Endothelial cell of umbilical vein (primary cell): ENCODE results near the gene OLAH. TPM values are rescaled to one million over a fixed set of nuclear protein-coding genes. Genes with fewer than 3 reads are reported as not detected.
"Not testable (repeated sequence)": the region's sequence is repeated elsewhere in the genome, so short reads cannot be mapped to it uniquely, and the experiment has no call there.

Experiments used
- BruUV-seq: library from RNA; stranded (reverse); fragments of 400-500 nt; replicated peaks from 2 replicates; lab custom pipeline; 2021; lab: Mats Ljungman, UMichigan
- CTCF ChIA-PET: fragments of 300-600, 350-600 bp; sonication (Branson Sonifier 250); formaldehyde crosslinking; loops from one replicate; lab custom pipeline; 2021; ENCODE audit warnings: antibody characterized with exemption, inconsistent platforms; lab: Charles Lee
- POLR2A ChIA-PET: fragments of 300-600, 350-600 bp; sonication (Branson Sonifier 250); formaldehyde crosslinking; loops from one replicate; lab custom pipeline; 2021; ENCODE audit warnings: antibody characterized with exemption, inconsistent platforms; lab: Charles Lee
- DNase-seq: peaks from one replicate; pipeline ENCODE4 v3.0.0-alpha.2; 2011; ENCODE audit warnings: low read depth, low spot score
- FAIRE-seq: peaks from 2 replicates; lab custom pipeline; 2011; peaks lifted over from hg19 to GRCh38; lab: Jason Lieb, UNC
- H2AFZ ChIP-seq: 2 replicates; pipeline ENCODE4 v1.6.0; 2012; ENCODE audit warnings: low read depth, low read length, control low read depth, inconsistent platforms
- H3K27ac ChIP-seq: 2 replicates; pipeline ENCODE4 v1.5.1; 2011; ENCODE audit warnings: low read depth, mild to moderate bottlenecking, control low read depth, low read length, moderate library complexity; ENCODE audit not compliant: insufficient read depth
- H3K27me3 ChIP-seq, 2 experiments: 2 replicates each; pipeline versions ENCODE4 v1.6.0 to v1.6.1; 2011; ENCODE audit warnings: low read length in 2 of 2, mixed read lengths in 1 of 2; ENCODE audit not compliant: control insufficient read depth in 2 of 2, insufficient read depth in 2 of 2
- H3K36me3 ChIP-seq, 2 experiments: 2 replicates in 1 of 2; 3 replicates in 1 of 2; pipeline ENCODE4 v1.5.1; 2011; ENCODE audit warnings: low read length in 2 of 2, mild to moderate bottlenecking in 1 of 2, moderate library complexity in 1 of 2; ENCODE audit not compliant: control insufficient read depth in 2 of 2, insufficient read depth in 2 of 2; ENCODE audit errors: extremely low read depth in 1 of 2
- H3K4me1 ChIP-seq: 3 replicates; pipeline ENCODE4 v1.5.1; 2011; ENCODE audit warnings: mild to moderate bottlenecking, low read length; ENCODE audit not compliant: control insufficient read depth, insufficient read depth; ENCODE audit errors: extremely low read depth
- H3K4me2 ChIP-seq: 2 replicates; pipeline ENCODE4 v1.6.1; 2011; ENCODE audit warnings: low read length, control low read depth, mixed read lengths; ENCODE audit not compliant: insufficient read depth
- H3K4me3 ChIP-seq, 3 experiments: fragments of 200-600 bp in 1 of 3; sonication (generic), shearing (Covaris generic) in 1 of 3; replicated peaks in 1 of 3; 2 replicates each; pipeline ENCODE4 v1.5.1; 2011 to 2016; ENCODE audit warnings: control low read depth in 3 of 3, low read length in 3 of 3, mild to moderate bottlenecking in 2 of 3, inconsistent platforms in 1 of 3, low read depth in 1 of 3, moderate library complexity in 1 of 3; ENCODE audit not compliant: insufficient read depth in 1 of 3
- H3K79me2 ChIP-seq: 2 replicates; pipeline ENCODE4 v1.6.0; 2012; ENCODE audit warnings: low read length, inconsistent platforms; ENCODE audit not compliant: control insufficient read depth, insufficient read depth
- H3K9ac ChIP-seq: replicated peaks from 2 replicates; pipeline ENCODE3; 2011; ENCODE audit warnings: low read length, control low read depth; ENCODE audit not compliant: insufficient read depth; ENCODE audit errors: extremely low read depth
- H3K9me1 ChIP-seq: replicated peaks from 3 replicates; pipeline ENCODE4 v1.6.0; 2011; ENCODE audit warnings: mild to moderate bottlenecking, low read length; ENCODE audit not compliant: control insufficient read depth, insufficient read depth; ENCODE audit errors: extremely low read depth
- H3K9me3 ChIP-seq: replicated peaks from 2 replicates; pipeline ENCODE4 v1.5.1; 2012; ENCODE audit warnings: low read length, inconsistent platforms; ENCODE audit not compliant: control insufficient read depth, insufficient read depth
- H4K20me1 ChIP-seq: replicated peaks from 2 replicates; pipeline ENCODE3; 2011; ENCODE audit warnings: mild to moderate bottlenecking, low read length; ENCODE audit not compliant: control insufficient read depth, insufficient read depth; ENCODE audit errors: extremely low read depth
- FOS ChIP-seq: IDR thresholded peaks from 2 replicates; pipeline ENCODE4 v1.6.1; 2011; ENCODE audit warnings: mild to moderate bottlenecking, low read length, moderate library complexity, borderline replicate concordance; ENCODE audit not compliant: insufficient read depth
- dilution Hi-C: fragments of 300-500 bp; cut with MboI; formaldehyde crosslinking; loops from one replicate; pipeline ENCODE4 v1.15.0; 2019; ENCODE audit warnings: low sequenced_read_pairs; ENCODE audit not compliant: extremely low pct_ligation_motif_present
- intact Hi-C: fragments of 100-400 bp; cut with micrococcal nuclease; formaldehyde crosslinking; loops from one replicate; pipeline ENCODE4 v1.10.0; 2022
- polyA plus RNA-seq, 4 experiments: library from polyadenylated mRNA; depleted of rRNA in 3 of 4; stranded (reverse) in 3 of 4; unstranded in 1 of 4; fragments of >200 nt; gene quantifications; 2 replicates each; pipeline versions ENCODE4 v1.2.1 to v1.2.3, GENCODE V29; 2011 to 2012; ENCODE audit warnings: missing spikeins in 1 of 4
- total RNA-seq: library from RNA; stranded (reverse); gene quantifications from 2 replicates; pipeline ENCODE4 v1.2.3, GENCODE V29; 2021

OLAH gene
- total and polyA plus RNA-seq, 2 donors (not counting 3 experiments of a cell fraction or from before 2014, with no cell fraction given) = 0.26 to 0.51 TPM

DNA sequence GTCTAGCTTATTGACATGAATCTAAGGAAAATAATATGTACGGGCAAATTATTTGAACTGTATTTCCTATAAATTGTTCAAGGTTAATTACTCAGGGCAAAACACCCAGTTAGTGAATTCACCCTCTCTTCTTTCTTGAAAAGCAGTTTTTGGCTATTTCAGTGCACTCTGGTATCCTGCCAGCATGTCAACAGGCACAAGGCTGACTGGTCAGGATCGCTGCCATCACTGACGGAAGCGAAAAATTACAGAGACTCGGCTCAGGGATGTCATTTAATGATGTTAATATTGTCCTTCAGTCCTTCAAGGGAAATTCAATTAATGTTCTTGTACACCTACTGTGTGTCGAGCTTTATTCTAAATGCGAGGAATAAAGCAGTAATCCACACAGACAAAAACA is 28.3 kb upstream of the OLAH start:
- BruUV-seq = no TSS peak
- ChIA-PET CTCF (no interaction called here), POLR2A (no interaction called here)
- Histone ChIP-seq H3K9me3 (no peaks in the 10 kb centered on the region), H4K20me1 (no peaks in the 10 kb centered on the region), H3K27ac (no peak overlapping the region), H3K36me3 (no peaks in the 10 kb centered on the region), H3K27me3 (no peaks in the 10 kb centered on the region), H3K79me2 (no peaks in the 10 kb centered on the region), H3K4me3 (no peak overlapping the region), H2AFZ (no peak overlapping the region), H3K9ac (no peak overlapping the region), H3K4me1 (no peaks in the 10 kb centered on the region), H3K4me2 (no peak overlapping the region), H3K9me1 (no peaks in the 10 kb centered on the region)
- FAIRE-seq (no peak), DNase-seq (no peak)
- intact Hi-C loops = no loop called here
- TF ChIP-seq FOS = no peak
- dilution Hi-C loops = no loop called here

DNA sequence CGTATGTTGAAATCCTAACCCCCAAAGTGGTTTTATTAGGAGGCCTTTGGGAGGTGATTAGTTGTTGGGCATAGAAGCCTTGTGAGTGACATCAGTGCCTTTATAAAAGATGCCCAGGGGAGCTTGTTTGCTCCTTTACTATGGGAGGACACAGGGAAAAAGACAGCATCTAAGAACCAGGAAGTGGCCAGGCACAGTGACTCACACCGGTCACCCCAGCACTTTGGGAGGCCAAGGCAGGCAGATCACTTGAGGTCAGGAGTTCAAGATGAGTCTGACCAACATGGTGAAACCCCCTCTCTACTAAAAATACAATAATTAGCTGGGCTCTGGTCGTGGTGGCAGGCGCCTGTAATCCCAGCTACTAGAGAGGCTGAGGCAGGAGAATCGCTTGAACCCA is 22.8 kb upstream of the OLAH start:
- H3K36me3 ChIP-seq, H3K27ac ChIP-seq, H4K20me1 ChIP-seq, H3K9me1 ChIP-seq, CTCF ChIA-PET, DNase-seq, H3K4me1 ChIP-seq, H3K4me3 ChIP-seq, POLR2A ChIA-PET, dilution Hi-C loops, H3K9ac ChIP-seq, H3K4me2 ChIP-seq, BruUV-seq, intact Hi-C loops, H3K27me3 ChIP-seq, FAIRE-seq, H2AFZ ChIP-seq, H3K9me3 ChIP-seq, H3K79me2 ChIP-seq: not testable (repeated sequence)

DNA sequence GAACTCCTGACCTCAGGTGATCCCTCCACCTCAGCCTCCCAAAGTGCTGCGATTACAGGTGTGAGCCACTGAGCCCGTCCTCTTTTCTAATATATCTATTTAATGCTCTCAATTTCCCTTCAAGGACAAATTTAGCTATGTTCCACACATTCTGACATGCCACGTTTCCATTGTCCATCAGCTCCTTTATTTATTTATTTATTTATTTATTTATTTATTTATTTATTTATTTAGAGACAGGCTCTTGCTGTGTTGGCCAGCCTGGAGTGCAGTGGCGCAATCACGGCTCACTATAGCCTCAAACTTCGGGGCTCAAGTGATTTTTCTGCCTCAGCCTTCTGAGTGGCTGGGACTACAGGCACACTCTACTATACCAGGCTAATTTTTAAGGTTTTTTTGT is 20.7 kb upstream of the OLAH start:
- H3K27ac ChIP-seq, POLR2A ChIA-PET, H3K4me3 ChIP-seq, FAIRE-seq, H3K79me2 ChIP-seq, CTCF ChIA-PET, H3K27me3 ChIP-seq, BruUV-seq, H3K9me3 ChIP-seq, intact Hi-C loops, H3K4me2 ChIP-seq, H3K36me3 ChIP-seq, H3K9ac ChIP-seq, dilution Hi-C loops, DNase-seq, H3K4me1 ChIP-seq, H4K20me1 ChIP-seq, H2AFZ ChIP-seq, H3K9me1 ChIP-seq: not testable (repeated sequence)

DNA sequence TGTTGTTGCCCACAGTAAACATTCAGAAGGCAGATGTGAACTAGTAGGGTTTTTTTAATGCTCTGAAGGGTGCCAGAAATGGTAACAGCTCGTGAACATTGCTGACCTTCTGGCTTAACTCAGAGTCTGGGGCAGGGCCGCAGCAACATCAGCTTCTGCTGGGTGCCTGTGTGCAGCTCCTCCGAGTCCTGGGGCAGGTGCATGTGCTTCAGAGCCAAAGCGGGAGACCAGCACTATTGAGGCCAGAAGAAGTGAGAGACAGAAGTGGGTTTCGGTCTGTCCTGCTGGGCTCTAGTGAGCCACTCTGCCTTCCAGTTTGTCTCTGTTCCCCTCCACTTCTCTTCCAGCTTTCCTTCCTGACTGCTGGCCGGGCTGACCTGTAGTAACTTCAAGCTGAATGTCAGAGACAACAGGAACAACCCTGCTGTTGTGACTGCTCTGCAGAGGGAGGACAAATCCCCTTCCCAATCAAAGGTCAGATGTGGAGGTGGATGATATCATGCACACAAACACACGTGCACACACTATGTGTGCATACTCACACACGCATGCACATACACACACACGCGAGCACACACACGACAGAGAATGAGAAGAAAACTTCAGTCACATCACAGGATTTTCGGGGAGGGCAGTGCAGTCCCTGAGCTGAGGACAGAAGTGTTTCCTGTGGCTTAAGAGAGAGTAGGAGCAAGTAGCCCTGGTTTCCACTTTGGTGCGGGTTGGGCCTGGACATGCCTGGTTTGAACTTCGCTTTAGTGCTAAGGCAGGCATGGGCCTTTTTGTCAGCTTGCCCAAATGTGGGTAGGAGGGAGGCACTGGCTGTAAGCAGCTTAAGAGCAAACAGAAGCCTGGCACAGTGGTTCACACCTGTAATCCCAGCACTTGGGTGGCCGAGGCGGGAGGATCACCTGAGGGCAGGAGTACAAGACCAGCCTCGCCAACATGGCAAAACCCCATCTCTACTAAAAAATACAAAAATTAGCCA is 19.4 kb upstream of the OLAH start:
- H3K79me2 ChIP-seq, H3K36me3 ChIP-seq, intact Hi-C loops, DNase-seq, FAIRE-seq, H3K9ac ChIP-seq, CTCF ChIA-PET, H3K9me1 ChIP-seq, BruUV-seq, H2AFZ ChIP-seq, H3K27ac ChIP-seq, H3K4me1 ChIP-seq, H4K20me1 ChIP-seq, H3K4me2 ChIP-seq, H3K27me3 ChIP-seq, H3K4me3 ChIP-seq, H3K9me3 ChIP-seq, POLR2A ChIA-PET, dilution Hi-C loops: not testable (repeated sequence)
